WTC11 (cell line): ENCODE results near the gene ARVCF. TPM values are rescaled to one million over a fixed set of nuclear protein-coding genes. Genes with fewer than 3 reads are reported as not detected.

Experiments
- ATAC-seq: fragments of 200-7000 bp; cut with Tn5 transposase; 2 replicates; pipeline ENCODE4 v1.10.0; 2021; ENCODE audit warnings: mild to moderate bottlenecking, moderate library complexity
- CTCF ChIA-PET: fragments of 300-600 bp; sonication (Branson Sonifier 250); formaldehyde crosslinking; loops from one replicate; lab custom pipeline; 2021; ENCODE audit warnings: antibody characterized with exemption; lab: Charles Lee
- POLR2A ChIA-PET: fragments of 350-600 bp; sonication (Branson Sonifier 250); formaldehyde crosslinking; loops from one replicate; lab custom pipeline; 2021; ENCODE audit warnings: antibody characterized with exemption; lab: Charles Lee
- DNase-seq: peaks from one replicate; pipeline ENCODE4 v3.0.0; 2021; ENCODE audit warnings: low spot score
- H3K27ac Mint-ChIP-seq: 2 replicates; pipeline ENCODE4 v1.8.0; 2021; ENCODE audit warnings: mixed read lengths
- H3K27me3 Mint-ChIP-seq: 2 replicates; pipeline ENCODE4 v1.8.0; 2021; ENCODE audit warnings: low read depth, mild to moderate bottlenecking, moderate library complexity, mixed read lengths
- H3K36me3 Mint-ChIP-seq: 2 replicates; pipeline ENCODE4 v1.8.0; 2021; ENCODE audit warnings: mixed read lengths
- H3K4me1 Mint-ChIP-seq: 2 replicates; pipeline ENCODE4 v1.8.0; 2022; ENCODE audit warnings: mixed read lengths
- H3K4me3 Mint-ChIP-seq: 2 replicates; pipeline ENCODE4 v1.8.0; 2021; ENCODE audit warnings: mild to moderate bottlenecking, moderate library complexity, mixed read lengths
- H3K9me3 Mint-ChIP-seq: 2 replicates; pipeline ENCODE4 v1.8.0; 2021; ENCODE audit warnings: mixed read lengths
- ELF4 ChIP-seq: sonication (generic); formaldehyde crosslinking; IDR thresholded peaks from 2 replicates; pipeline ENCODE4 v1.8.1; 2022; ENCODE audit warnings: low read depth, mild to moderate bottlenecking, moderate library complexity, missing genetic modification reagents
- FOXJ3 ChIP-seq: sonication (generic); formaldehyde crosslinking; IDR thresholded peaks from 2 replicates; pipeline ENCODE4 v1.9.0; 2021; ENCODE audit warnings: missing genetic modification reagents, mild to moderate bottlenecking, borderline replicate concordance
- IRF2 ChIP-seq: sonication (generic); formaldehyde crosslinking; IDR thresholded peaks from 2 replicates; pipeline ENCODE4 v1.8.0; 2022; ENCODE audit warnings: low read depth, missing genetic modification reagents, borderline replicate concordance
- MXD4 ChIP-seq: fragments of 250-450 bp; sonication (Bioruptor Pico); IDR thresholded peaks from 2 replicates; pipeline ENCODE4 v1.8.0; 2021; ENCODE audit warnings: mild to moderate bottlenecking, moderate library complexity, borderline replicate concordance
- NFE2L1 ChIP-seq: sonication (generic); formaldehyde crosslinking; IDR thresholded peaks from 2 replicates; pipeline ENCODE4 v1.8.1; 2023; ENCODE audit warnings: missing genetic modification reagents
- SMAD3 ChIP-seq: sonication (generic); formaldehyde crosslinking; IDR thresholded peaks from 2 replicates; pipeline ENCODE4 v1.8.0; 2022; ENCODE audit warnings: missing genetic modification reagents, mild to moderate bottlenecking, borderline replicate concordance
- TEAD1 ChIP-seq: sonication (generic); formaldehyde crosslinking; IDR thresholded peaks from 2 replicates; pipeline ENCODE4 v1.8.0; 2022; ENCODE audit warnings: mild to moderate bottlenecking, missing genetic modification reagents
- ZBTB21 ChIP-seq: sonication (generic); formaldehyde crosslinking; IDR thresholded peaks from 2 replicates; pipeline ENCODE4 v1.8.1; 2023; ENCODE audit warnings: mild to moderate bottlenecking, missing genetic modification reagents, borderline replicate concordance
- ZNF232 ChIP-seq: sonication (generic); formaldehyde crosslinking; IDR thresholded peaks from 2 replicates; pipeline ENCODE4 v1.8.0; 2022; ENCODE audit warnings: mild to moderate bottlenecking, missing genetic modification reagents
- ZNF263 ChIP-seq: sonication (generic); formaldehyde crosslinking; IDR thresholded peaks from 2 replicates; pipeline ENCODE4 v1.8.1; 2022; ENCODE audit warnings: low read depth, mild to moderate bottlenecking, moderate library complexity, missing genetic modification reagents
- total RNA-seq: library from RNA; stranded (reverse); gene quantifications from 3 replicates; pipeline ENCODE4 v1.2.3, GENCODE V29; 2021
- TF ChIP-seq, protein P1 (sequence below): sonication (generic); formaldehyde crosslinking; IDR thresholded peaks from 2 replicates; pipeline ENCODE4 v1.8.1; 2023; ENCODE audit warnings: mild to moderate bottlenecking, missing genetic modification reagents
- TF ChIP-seq, protein P2 (sequence below): fragments of 250-450 bp; sonication (Bioruptor Pico); IDR thresholded peaks from 2 replicates; pipeline ENCODE4 v1.8.0; 2021; ENCODE audit warnings: mild to moderate bottlenecking
- TF ChIP-seq, protein P3 (sequence below): fragments of 250-450 bp; sonication (Bioruptor Pico); IDR thresholded peaks from 2 replicates; pipeline ENCODE4 v2.1.2; 2022; ENCODE audit warnings: mild to moderate bottlenecking, moderate library complexity
- TF ChIP-seq, protein P4 (sequence below): sonication (generic); formaldehyde crosslinking; conservative IDR thresholded peaks from 2 replicates; pipeline ENCODE4 v1.8.1; 2023; ENCODE audit warnings: mild to moderate bottlenecking, low read depth, missing genetic modification reagents, moderate library complexity
- TF ChIP-seq, protein P5 (sequence below): fragments of 200-600 bp; IDR thresholded peaks from 2 replicates; pipeline ENCODE4 v1.8.0; 2022; ENCODE audit warnings: antibody characterized with exemption
- TF ChIP-seq, protein P6 (sequence below): sonication (generic); formaldehyde crosslinking; IDR thresholded peaks from 2 replicates; pipeline ENCODE4 v1.8.0; 2023; ENCODE audit warnings: mild to moderate bottlenecking, missing genetic modification reagents
- TF ChIP-seq, protein P7 (sequence below): sonication (generic); formaldehyde crosslinking; IDR thresholded peaks from 2 replicates; pipeline ENCODE4 v1.8.0; 2023; ENCODE audit warnings: missing genetic modification reagents, mild to moderate bottlenecking, borderline replicate concordance

Gene ARVCF
- total RNA-seq, 1 experiment from 2014 or later = 65.4 TPM

DNA sequence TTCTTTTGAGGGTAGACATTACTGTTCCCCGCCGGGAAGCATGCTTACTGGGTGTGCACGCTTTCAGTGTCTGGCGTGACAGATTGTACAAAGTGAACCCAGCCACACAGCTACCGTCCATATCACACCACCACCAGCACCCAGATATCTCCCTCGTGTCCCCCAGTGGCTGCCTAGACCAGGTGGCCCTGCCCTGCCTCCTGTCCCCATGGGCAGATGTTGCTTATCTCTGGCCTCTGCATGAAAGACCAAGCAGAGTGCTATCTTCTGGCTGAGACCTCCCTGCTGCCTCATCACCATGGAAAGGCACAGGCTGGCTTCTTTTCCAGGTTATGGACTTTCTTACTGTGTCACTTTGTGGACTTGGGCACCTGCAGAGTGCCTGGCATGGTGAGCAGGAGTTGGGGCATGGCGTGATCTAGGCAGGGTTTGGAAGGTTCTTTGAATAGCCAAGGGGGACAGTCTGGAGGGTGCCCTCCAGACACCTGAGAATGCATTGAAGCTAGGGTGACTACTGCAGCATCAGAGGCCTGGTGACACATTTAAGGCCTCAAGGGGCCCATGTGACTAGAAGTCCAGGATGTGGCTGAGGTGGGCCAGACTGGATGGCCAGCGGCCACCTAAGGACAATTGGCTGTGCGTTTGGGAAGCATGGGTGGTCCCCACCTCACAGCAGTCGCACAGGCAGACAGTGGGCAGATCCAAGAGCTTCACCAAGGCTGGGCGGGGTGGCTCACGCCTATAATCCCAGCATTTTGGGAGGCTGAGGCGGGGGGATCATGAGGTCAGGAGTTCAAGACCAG is 9.0 kb upstream of the ARVCF start:
- DNase-seq (no peak), ATAC-seq (no peak)
- Mint-ChIP-seq H3K4me1 (peaks cover 6% of the 10 kb centered on the region), H3K27ac (no peak overlapping the region), H3K9me3 (no peaks in the 10 kb centered on the region), H3K36me3 (no peaks in the 10 kb centered on the region), H3K4me3 (no peak overlapping the region), H3K27me3 (peaks cover 4% of the 10 kb centered on the region)
- POLR2A ChIA-PET = no interaction called here
- TF ChIP-seq TEAD1 (CRISPR knock-in tag) = no peak
- TF ChIP-seq, protein P1, sequence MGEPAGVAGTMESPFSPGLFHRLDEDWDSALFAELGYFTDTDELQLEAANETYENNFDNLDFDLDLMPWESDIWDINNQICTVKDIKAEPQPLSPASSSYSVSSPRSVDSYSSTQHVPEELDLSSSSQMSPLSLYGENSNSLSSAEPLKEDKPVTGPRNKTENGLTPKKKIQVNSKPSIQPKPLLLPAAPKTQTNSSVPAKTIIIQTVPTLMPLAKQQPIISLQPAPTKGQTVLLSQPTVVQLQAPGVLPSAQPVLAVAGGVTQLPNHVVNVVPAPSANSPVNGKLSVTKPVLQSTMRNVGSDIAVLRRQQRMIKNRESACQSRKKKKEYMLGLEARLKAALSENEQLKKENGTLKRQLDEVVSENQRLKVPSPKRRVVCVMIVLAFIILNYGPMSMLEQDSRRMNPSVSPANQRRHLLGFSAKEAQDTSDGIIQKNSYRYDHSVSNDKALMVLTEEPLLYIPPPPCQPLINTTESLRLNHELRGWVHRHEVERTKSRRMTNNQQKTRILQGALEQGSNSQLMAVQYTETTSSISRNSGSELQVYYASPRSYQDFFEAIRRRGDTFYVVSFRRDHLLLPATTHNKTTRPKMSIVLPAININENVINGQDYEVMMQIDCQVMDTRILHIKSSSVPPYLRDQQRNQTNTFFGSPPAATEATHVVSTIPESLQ (CRISPR knock-in tag) = no peak
- TF ChIP-seq ZBTB21 (CRISPR knock-in tag) = no peak
- no peak for TF ChIP-seq ZNF232 (CRISPR knock-in tag)
- TF ChIP-seq, protein P2, sequence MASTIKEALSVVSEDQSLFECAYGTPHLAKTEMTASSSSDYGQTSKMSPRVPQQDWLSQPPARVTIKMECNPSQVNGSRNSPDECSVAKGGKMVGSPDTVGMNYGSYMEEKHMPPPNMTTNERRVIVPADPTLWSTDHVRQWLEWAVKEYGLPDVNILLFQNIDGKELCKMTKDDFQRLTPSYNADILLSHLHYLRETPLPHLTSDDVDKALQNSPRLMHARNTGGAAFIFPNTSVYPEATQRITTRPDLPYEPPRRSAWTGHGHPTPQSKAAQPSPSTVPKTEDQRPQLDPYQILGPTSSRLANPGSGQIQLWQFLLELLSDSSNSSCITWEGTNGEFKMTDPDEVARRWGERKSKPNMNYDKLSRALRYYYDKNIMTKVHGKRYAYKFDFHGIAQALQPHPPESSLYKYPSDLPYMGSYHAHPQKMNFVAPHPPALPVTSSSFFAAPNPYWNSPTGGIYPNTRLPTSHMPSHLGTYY (CRISPR knock-in tag) = no peak
- TF ChIP-seq ELF4 (CRISPR knock-in tag) = no peak
- TF ChIP-seq FOXJ3 (CRISPR knock-in tag) = no peak
- TF ChIP-seq, protein P3, sequence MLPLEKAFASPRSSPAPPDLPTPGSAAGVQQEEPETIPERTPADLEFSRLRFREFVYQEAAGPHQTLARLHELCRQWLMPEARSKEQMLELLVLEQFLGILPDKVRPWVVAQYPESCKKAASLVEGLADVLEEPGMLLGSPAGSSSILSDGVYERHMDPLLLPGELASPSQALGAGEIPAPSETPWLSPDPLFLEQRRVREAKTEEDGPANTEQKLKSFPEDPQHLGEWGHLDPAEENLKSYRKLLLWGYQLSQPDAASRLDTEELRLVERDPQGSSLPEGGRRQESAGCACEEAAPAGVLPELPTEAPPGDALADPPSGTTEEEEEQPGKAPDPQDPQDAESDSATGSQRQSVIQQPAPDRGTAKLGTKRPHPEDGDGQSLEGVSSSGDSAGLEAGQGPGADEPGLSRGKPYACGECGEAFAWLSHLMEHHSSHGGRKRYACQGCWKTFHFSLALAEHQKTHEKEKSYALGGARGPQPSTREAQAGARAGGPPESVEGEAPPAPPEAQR = no peak
- no peak for TF ChIP-seq NFE2L1 (CRISPR knock-in tag)
- TF ChIP-seq, protein P4, sequence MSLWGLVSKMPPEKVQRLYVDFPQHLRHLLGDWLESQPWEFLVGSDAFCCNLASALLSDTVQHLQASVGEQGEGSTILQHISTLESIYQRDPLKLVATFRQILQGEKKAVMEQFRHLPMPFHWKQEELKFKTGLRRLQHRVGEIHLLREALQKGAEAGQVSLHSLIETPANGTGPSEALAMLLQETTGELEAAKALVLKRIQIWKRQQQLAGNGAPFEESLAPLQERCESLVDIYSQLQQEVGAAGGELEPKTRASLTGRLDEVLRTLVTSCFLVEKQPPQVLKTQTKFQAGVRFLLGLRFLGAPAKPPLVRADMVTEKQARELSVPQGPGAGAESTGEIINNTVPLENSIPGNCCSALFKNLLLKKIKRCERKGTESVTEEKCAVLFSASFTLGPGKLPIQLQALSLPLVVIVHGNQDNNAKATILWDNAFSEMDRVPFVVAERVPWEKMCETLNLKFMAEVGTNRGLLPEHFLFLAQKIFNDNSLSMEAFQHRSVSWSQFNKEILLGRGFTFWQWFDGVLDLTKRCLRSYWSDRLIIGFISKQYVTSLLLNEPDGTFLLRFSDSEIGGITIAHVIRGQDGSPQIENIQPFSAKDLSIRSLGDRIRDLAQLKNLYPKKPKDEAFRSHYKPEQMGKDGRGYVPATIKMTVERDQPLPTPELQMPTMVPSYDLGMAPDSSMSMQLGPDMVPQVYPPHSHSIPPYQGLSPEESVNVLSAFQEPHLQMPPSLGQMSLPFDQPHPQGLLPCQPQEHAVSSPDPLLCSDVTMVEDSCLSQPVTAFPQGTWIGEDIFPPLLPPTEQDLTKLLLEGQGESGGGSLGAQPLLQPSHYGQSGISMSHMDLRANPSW (CRISPR knock-in tag) = no peak
- no peak for TF ChIP-seq MXD4 (CRISPR knock-in tag)
- TF ChIP-seq, protein P5, sequence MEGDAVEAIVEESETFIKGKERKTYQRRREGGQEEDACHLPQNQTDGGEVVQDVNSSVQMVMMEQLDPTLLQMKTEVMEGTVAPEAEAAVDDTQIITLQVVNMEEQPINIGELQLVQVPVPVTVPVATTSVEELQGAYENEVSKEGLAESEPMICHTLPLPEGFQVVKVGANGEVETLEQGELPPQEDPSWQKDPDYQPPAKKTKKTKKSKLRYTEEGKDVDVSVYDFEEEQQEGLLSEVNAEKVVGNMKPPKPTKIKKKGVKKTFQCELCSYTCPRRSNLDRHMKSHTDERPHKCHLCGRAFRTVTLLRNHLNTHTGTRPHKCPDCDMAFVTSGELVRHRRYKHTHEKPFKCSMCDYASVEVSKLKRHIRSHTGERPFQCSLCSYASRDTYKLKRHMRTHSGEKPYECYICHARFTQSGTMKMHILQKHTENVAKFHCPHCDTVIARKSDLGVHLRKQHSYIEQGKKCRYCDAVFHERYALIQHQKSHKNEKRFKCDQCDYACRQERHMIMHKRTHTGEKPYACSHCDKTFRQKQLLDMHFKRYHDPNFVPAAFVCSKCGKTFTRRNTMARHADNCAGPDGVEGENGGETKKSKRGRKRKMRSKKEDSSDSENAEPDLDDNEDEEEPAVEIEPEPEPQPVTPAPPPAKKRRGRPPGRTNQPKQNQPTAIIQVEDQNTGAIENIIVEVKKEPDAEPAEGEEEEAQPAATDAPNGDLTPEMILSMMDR = no peak
- TF ChIP-seq ZNF263 (CRISPR knock-in tag) = no peak
- TF ChIP-seq, protein P6, sequence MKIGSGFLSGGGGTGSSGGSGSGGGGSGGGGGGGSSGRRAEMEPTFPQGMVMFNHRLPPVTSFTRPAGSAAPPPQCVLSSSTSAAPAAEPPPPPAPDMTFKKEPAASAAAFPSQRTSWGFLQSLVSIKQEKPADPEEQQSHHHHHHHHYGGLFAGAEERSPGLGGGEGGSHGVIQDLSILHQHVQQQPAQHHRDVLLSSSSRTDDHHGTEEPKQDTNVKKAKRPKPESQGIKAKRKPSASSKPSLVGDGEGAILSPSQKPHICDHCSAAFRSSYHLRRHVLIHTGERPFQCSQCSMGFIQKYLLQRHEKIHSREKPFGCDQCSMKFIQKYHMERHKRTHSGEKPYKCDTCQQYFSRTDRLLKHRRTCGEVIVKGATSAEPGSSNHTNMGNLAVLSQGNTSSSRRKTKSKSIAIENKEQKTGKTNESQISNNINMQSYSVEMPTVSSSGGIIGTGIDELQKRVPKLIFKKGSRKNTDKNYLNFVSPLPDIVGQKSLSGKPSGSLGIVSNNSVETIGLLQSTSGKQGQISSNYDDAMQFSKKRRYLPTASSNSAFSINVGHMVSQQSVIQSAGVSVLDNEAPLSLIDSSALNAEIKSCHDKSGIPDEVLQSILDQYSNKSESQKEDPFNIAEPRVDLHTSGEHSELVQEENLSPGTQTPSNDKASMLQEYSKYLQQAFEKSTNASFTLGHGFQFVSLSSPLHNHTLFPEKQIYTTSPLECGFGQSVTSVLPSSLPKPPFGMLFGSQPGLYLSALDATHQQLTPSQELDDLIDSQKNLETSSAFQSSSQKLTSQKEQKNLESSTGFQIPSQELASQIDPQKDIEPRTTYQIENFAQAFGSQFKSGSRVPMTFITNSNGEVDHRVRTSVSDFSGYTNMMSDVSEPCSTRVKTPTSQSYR (CRISPR knock-in tag) = no peak
- TF ChIP-seq, protein P7, sequence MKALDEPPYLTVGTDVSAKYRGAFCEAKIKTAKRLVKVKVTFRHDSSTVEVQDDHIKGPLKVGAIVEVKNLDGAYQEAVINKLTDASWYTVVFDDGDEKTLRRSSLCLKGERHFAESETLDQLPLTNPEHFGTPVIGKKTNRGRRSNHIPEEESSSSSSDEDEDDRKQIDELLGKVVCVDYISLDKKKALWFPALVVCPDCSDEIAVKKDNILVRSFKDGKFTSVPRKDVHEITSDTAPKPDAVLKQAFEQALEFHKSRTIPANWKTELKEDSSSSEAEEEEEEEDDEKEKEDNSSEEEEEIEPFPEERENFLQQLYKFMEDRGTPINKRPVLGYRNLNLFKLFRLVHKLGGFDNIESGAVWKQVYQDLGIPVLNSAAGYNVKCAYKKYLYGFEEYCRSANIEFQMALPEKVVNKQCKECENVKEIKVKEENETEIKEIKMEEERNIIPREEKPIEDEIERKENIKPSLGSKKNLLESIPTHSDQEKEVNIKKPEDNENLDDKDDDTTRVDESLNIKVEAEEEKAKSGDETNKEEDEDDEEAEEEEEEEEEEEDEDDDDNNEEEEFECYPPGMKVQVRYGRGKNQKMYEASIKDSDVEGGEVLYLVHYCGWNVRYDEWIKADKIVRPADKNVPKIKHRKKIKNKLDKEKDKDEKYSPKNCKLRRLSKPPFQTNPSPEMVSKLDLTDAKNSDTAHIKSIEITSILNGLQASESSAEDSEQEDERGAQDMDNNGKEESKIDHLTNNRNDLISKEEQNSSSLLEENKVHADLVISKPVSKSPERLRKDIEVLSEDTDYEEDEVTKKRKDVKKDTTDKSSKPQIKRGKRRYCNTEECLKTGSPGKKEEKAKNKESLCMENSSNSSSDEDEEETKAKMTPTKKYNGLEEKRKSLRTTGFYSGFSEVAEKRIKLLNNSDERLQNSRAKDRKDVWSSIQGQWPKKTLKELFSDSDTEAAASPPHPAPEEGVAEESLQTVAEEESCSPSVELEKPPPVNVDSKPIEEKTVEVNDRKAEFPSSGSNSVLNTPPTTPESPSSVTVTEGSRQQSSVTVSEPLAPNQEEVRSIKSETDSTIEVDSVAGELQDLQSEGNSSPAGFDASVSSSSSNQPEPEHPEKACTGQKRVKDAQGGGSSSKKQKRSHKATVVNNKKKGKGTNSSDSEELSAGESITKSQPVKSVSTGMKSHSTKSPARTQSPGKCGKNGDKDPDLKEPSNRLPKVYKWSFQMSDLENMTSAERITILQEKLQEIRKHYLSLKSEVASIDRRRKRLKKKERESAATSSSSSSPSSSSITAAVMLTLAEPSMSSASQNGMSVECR (CRISPR knock-in tag) = no peak
- TF ChIP-seq IRF2 = no peak
- TF ChIP-seq SMAD3 (CRISPR knock-in tag) = no peak
- CTCF ChIA-PET = interaction anchor here (1.4 to 2.6 kb wide), 2 partner anchors 55 to 63 kb away, joined by 4 to 9 read pairs; no protein-coding TSS in a partner anchor
